Renal pelvis (tissue), 12 donors: Measurements from ENCODE around the gene OR56A3. TPM values are rescaled to one million over a fixed set of nuclear protein-coding genes. Genes with fewer than 3 reads are reported as not detected.
"Not testable (repeated sequence)": the region's sequence is repeated elsewhere in the genome, so short reads cannot be mapped to it uniquely, and the experiment has no call there.

ENCODE experiments used
- DNase-seq: peaks from one replicate; pipeline ENCODE4 v3.0.0-alpha.2; 2013
- long read RNA-seq, 16 experiments: transcript quantifications; one replicate each; lab custom pipeline, GENCODE V29; 2026
- polyA plus RNA-seq, 3 donors: library from polyadenylated mRNA; unstranded; fragments of 120-200 nt; gene quantifications; one replicate each; pipeline ENCODE4 v1.2.1, GENCODE V29; 2013; ENCODE audit not compliant: insufficient read length in 3 of 3

The OR56A3 gene, protein sequence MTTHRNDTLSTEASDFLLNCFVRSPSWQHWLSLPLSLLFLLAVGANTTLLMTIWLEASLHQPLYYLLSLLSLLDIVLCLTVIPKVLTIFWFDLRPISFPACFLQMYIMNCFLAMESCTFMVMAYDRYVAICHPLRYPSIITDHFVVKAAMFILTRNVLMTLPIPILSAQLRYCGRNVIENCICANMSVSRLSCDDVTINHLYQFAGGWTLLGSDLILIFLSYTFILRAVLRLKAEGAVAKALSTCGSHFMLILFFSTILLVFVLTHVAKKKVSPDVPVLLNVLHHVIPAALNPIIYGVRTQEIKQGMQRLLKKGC
- not detected for polyA plus RNA-seq
- long read RNA-seq, donor 1, result 0 reads
- long read RNA-seq, donor 2, result 0 reads
- long read RNA-seq, donor 3, result 0 reads
- long read RNA-seq, donor 4, result 0 reads
- long read RNA-seq, donor 5, result 0 reads
- long read RNA-seq, donor 6, result 0 reads
- long read RNA-seq, donor 7, result 0 reads
- long read RNA-seq, donor 8, result 0 reads
- long read RNA-seq, donor 9, result 0 reads
- long read RNA-seq, donor 10, result 0 reads
- long read RNA-seq, donor 11, partial matches to known transcripts, result 0 of 1 reads
- long read RNA-seq, donor 11, other reads (novel, unspliced or antisense), result 0 of 1 reads
- long read RNA-seq, donor 12, result 0 reads
- long read RNA-seq, donor 13, result 0 reads
- long read RNA-seq, donor 14, result 0 reads
- long read RNA-seq, donor 15, result 0 reads
- long read RNA-seq, donor 16, result 0 reads

- DNase-seq, result no peak
Observed at GRCh38 chr11:5941951-5942350, at the start of gene OR56A3. TSS of gene OR56A3 (plus strand) at chr11:5942251. CDS start at chr11:5947347, 5,096 bp downstream.

- DNase-seq, result no peak
Observed at GRCh38 chr11:5892908-5893307, 49.1 kb upstream of the OR56A3 start, which contains the start of gene OR52E5. TSS of gene OR52E5 (plus strand) at chr11:5893208. CDS start at chr11:5900777, 7,569 bp downstream.

DNA sequence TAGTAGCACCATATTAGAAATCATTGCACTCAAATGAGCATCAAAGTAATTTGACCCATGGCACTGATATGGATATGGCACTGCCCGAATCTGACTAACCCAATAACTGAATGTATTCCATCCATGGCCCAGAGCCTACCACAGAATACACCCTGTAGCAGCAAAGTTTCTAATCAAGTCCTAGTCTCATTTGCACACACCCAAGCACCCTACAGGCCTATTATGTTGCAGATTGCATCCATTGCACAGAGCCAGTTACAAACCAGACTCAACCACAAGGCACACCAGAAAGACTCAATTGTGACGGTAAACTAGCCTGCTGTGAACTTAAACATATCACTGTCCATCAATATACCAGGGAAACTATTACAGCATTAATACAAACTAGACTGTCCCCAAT is 42.5 kb upstream of the OR56A3 start:
- DNase-seq, result no peak

GRCh38 chr11:5910540-5910939 is 31.5 kb upstream of the OR56A3 start:
- DNase-seq, result no peak

- DNase-seq, result no peak
Observed at GRCh38 chr11:5922749-5923426, 19.2 kb upstream of the OR56A3 start.

DNA sequence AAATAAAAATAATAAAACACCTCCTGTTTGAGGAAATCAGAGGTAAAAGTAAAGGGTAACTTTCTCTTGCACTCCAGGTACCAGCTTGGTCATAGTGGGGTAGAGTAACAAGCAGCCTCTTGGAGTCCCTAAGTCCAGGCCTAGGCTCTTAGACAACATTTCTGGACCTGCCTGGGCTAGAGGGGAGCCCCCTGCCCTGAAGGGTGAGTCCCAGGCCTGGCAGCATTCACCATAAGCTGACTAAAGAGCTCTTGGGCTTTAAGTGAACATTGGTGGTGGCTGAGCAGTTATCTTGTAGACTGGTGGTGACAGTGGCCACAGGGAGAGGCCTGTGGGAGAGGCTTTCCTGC is 18.6 kb upstream of the OR56A3 start:
- no peak for DNase-seq

GRCh38 chr11:5923794-5924193 is 18.3 kb upstream of the OR56A3 start:
- no peak for DNase-seq

GRCh38 chr11:5928271-5928670 is 13.8 kb upstream of the OR56A3 start:
- no peak for DNase-seq

GRCh38 chr11:5928811-5929210 is 13.2 kb upstream of the OR56A3 start:
- no peak for DNase-seq

GRCh38 chr11:5929571-5930368 is 12.3 kb upstream of the OR56A3 start:
- no peak for DNase-seq

DNA sequence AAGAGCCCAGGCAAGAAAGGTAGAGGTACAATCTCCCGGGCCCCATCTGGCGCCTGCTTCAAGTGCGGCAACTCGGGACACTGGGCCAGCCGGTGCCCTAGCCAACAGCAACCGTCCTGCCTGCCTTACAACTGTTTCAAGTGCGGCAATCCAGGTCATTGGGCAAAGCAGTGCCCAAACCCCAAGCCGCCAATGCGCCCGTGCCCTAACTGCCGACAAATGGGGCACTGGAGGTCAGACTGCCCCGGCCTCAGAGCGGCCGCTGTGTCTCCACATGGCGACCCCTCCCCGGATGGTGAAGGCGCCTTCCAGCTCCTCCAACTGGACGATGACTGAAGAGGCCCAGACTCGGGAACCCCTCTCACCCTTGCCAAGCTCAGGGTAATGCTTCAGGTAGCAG is 11.4 kb upstream of the OR56A3 start:
- no peak for DNase-seq

DNA sequence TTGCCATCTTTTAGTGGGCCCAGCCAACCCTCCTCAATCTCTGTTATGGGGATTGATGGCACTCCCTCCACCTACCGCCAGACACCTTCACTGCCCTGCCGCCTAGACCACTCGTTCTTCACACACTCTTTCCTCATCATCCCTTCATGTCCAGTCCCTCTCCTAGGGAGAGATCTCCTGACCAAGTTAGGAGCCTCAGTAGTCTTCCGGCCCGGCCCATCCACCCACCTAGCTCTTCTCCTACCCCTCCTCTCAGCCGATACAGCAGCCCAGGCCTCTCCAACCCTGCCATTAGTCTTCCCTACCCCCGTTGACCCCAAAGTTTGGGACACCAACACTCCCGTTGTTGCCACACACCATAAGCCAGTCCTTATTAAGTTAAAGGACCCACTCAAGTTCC is 11.0 kb upstream of the OR56A3 start:
- DNase-seq, result no peak

DNA sequence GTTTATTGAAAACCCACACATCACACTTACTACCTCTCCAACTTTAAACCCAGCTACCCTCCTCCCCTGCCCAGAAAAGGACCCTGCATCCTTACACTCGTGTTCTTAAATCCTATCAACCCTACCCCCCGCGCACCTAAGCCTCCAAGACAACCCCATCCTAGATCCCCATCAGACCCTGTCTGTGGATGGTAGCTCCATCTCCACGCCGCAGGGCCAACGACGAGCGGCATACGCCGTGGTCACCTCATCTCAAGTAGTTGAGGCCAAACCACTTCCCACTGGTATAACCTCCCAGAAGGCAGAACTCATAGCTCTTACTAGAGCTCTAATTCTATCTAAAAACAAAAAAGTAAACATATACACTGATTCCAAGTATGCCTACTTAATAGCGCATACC is 9.4 kb upstream of the OR56A3 start:
- no peak for DNase-seq

DNA sequence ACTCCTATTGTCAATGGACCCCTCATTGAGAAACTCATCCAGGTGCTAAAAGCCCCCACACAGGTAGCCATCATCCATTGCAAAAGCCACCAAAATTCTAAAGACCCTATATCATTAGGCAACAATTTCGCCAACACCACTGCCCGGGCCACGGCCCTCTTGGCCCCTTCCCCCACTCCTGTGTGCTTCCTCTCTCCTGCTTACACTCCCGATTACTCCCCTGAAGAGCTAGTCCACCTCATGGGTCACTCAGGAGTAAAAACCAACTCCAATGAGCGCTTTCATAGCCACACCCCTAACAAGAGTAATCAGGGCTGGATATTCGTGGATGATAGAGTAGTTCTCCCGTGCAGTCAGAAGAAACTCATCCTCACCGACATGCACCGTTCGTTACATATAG is 8.9 kb upstream of the OR56A3 start:
- DNase-seq, result no peak

DNA sequence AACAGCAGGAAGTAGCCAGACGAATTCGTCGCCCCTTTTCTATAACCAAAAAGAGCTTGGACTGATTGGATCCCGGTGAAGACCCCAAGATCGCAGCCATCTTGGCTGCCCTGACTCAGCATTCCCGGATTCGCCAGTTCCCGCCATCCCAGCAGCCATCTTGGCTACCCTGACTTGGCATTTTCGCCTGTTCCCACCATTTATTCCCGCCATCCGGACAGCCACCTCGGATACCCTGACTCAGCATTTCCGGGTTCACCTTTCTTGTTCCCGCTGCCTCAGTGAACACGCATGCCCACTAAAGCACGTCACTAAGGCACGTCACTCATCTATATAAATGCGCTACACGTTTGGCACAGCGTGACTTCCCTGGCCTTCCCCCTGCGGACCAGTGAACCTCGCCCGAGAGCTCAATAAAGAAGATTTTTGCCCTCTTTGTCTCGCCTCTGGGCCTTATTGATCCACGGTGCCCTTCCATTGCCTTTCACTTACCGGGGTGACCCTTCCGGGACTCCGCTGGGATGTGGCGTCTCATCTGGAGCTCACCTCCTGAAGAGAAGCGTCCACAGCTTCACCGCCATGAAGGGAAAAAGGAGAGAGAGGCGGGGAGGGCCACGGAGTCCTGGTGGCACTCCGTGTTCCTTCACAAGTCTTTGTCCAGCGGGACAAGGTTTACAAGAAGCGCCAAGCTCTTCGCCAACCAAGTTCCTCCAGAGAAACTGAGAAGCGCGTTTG is 4.0 kb upstream of the OR56A3 start:
- DNase-seq, result no peak

- DNase-seq, result no peak
Observed at GRCh38 chr11:5938603-5938965, 3.5 kb upstream of the OR56A3 start.

GRCh38 chr11:5940748-5941147 is 1.3 kb upstream of the OR56A3 start:
- no peak for DNase-seq

DNA sequence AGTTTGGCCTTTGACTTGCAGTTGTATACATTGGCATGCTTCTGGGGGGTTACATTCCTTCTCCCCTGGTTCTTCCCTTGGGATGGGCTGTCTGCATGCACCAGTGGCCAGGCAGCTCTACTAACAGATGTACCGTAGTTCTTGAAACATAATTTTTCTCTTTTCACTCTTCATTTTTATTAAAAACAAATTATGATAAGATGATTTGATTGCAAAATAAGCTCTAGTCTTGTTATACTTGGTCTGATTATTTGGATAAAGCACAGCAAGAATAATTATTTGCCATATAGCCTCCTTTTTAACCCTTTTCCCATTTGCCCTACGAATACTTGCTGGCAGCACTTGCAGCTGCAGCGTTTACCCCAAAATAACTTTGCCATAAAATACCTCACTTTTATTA is 13.5 kb downstream of the OR56A3 start:
- DNase-seq, result no peak

DNA sequence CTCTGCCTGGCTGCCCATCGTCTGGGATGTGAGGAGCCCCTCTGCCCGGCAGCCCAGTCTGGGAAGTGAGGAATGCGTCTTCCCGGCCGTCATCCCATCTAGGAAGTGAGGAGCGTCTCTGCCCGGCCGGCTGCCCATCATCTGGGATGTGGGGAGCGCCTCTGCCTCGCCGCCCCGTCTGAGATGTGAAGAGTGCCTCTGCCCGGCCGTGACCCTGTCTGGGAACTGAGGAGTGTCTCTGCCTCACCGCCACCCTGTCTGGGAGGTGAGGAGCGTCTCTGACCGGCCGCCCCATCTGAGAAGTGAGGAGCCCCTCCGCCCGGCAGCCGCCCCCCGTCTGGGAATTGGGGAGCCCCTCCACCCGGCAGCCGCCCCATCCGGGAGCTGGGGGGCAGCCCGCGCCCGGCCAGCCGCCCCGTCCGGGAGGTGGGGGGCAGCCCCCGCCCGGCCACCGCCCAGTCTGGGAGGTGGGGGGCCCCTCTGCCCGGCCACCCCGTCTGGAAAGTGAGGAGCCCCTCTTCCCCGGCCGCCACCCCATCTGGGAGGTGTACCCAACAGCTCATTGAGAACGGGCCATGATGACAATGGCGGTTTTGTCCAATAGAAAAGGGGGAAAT is 18.8 kb downstream of the OR56A3 start:
- DNase-seq, result not testable (repeated sequence)

GRCh38 chr11:5966958-5967357 is 24.9 kb downstream of the OR56A3 start:
- DNase-seq, result no peak

GRCh38 chr11:5967708-5968107 is 25.7 kb downstream of the OR56A3 start:
- DNase-seq, result no peak
